ENCODE data around the gene CPA4. TPM values are rescaled to one million over a fixed set of nuclear protein-coding genes. Genes with fewer than 3 reads are reported as not detected.

The CPA4 gene
- total RNA-seq, 2 donors from 2014 or later = not detected

GRCh38 chr7:130298544-130299326 lies 5.8 kb downstream of the CPA4 start:
- H3K27ac ChIP-seq = no peak overlapping the region

GRCh38 chr7:130299866-130300265 lies 6.9 kb downstream of the CPA4 start:
- no peaks in the 10 kb centered on the region for H3K36me3 ChIP-seq
- no peak overlapping the region for H3K27ac ChIP-seq
- no peak overlapping the region for H3K4me3 ChIP-seq
- no peaks in the 10 kb centered on the region for H3K27me3 ChIP-seq (replicated peaks; ENCODE audit: insufficient read depth)
- DNase-seq (ENCODE audit: low spot score) = no peak
- TF ChIP-seq CTCF (IDR thresholded peaks at IDR 0.05) = no peak
- ATAC-seq (ENCODE audit: insufficient number of reproducible peaks, low FRiP score, low read depth) = no peak
- no peaks in the 10 kb centered on the region for H3K9me3 ChIP-seq
- H3K4me1 ChIP-seq (ENCODE audit: control insufficient read depth in 1 of 2, low read depth in 2 of 2) = no peaks in the 10 kb centered on the region

More at GRCh38 chr7:130298544-130299326, 5.8 kb downstream of the CPA4 start:
- no peaks in the 10 kb centered on the region for H3K36me3 ChIP-seq
- ATAC-seq (ENCODE audit: insufficient number of reproducible peaks, low FRiP score, low read depth) (no peak), DNase-seq (ENCODE audit: low spot score) (no peak)
- H3K4me3 ChIP-seq = no peak overlapping the region
- no peaks in the 10 kb centered on the region for H3K9me3 ChIP-seq
- H3K4me1 ChIP-seq (ENCODE audit: control insufficient read depth in 1 of 2, low read depth in 2 of 2) = peaks cover under 1 to 8% of the 10 kb centered on the region in 2 donors
- TF ChIP-seq CTCF (IDR thresholded peaks at IDR 0.05) = no peak
- no peaks in the 10 kb centered on the region for H3K27me3 ChIP-seq (replicated peaks; ENCODE audit: insufficient read depth)

- Histone ChIP-seq H3K36me3 (no peaks in the 10 kb centered on the region), H3K9me3 (no peaks in the 10 kb centered on the region), H3K4me1 (ENCODE audit: control insufficient read depth in 1 of 2, low read depth in 2 of 2) (no peaks in the 10 kb centered on the region), H3K27me3 (replicated peaks; ENCODE audit: insufficient read depth) (no peaks in the 10 kb centered on the region), H3K4me3 (no peak overlapping the region), H3K27ac (no peak overlapping the region)
- DNase-seq (ENCODE audit: low spot score) (no peak), ATAC-seq (ENCODE audit: insufficient number of reproducible peaks, low FRiP score, low read depth) (no peak)
- no peak for TF ChIP-seq CTCF (IDR thresholded peaks at IDR 0.05)
These were observed 8.6 kb downstream of the CPA4 start for GRCh38 chr7:130301501-130302020.

- H3K27ac ChIP-seq = no peak overlapping the region
- ATAC-seq (ENCODE audit: insufficient number of reproducible peaks, low FRiP score, low read depth) (no peak), DNase-seq (ENCODE audit: low spot score) (no peak)
- no peak overlapping the region for H3K4me3 ChIP-seq
- H3K27me3 ChIP-seq (replicated peaks; ENCODE audit: insufficient read depth) = no peaks in the 10 kb centered on the region
- TF ChIP-seq CTCF (IDR thresholded peaks at IDR 0.05) = no peak
- H3K36me3 ChIP-seq = no peaks in the 10 kb centered on the region
- H3K9me3 ChIP-seq = no peaks in the 10 kb centered on the region
- H3K4me1 ChIP-seq (ENCODE audit: control insufficient read depth in 1 of 2, low read depth in 2 of 2) = no peaks in the 10 kb centered on the region
These were observed 9.7 kb downstream of the CPA4 start for GRCh38 chr7:130302649-130303048.

- H3K4me3 ChIP-seq = no peak overlapping the region
- H3K4me1 ChIP-seq (ENCODE audit: control insufficient read depth in 1 of 2, low read depth in 2 of 2) = no peaks in the 10 kb centered on the region
- ATAC-seq (ENCODE audit: insufficient number of reproducible peaks, low FRiP score, low read depth) = no peak
- TF ChIP-seq CTCF (IDR thresholded peaks at IDR 0.05) = no peak
- H3K27ac ChIP-seq = no peak overlapping the region
- no peaks in the 10 kb centered on the region for H3K36me3 ChIP-seq
- DNase-seq (ENCODE audit: low spot score) = no peak
- no peaks in the 10 kb centered on the region for H3K27me3 ChIP-seq (replicated peaks; ENCODE audit: insufficient read depth)
- no peaks in the 10 kb centered on the region for H3K9me3 ChIP-seq
These were observed 10.2 kb downstream of the CPA4 start for GRCh38 chr7:130303127-130303526.
